Measurements from ENCODE around the gene CLCN7. TPM values are rescaled to one million over a fixed set of nuclear protein-coding genes. Genes with fewer than 3 reads are reported as not detected.

Gene CLCN7
- total RNA-seq, 2 experiments from 2014 or later, result 41.9 to 43.9 TPM

GRCh38 chr16:1454561-1454960 lies 20.3 kb downstream of the CLCN7 start:
- POLR2A ChIA-PET, result no interaction called here
- no peaks in the 10 kb centered on the region for H3K9me3 Mint-ChIP-seq (ENCODE audit: insufficient read depth)
- H3K4me1 Mint-ChIP-seq (ENCODE audit: low read depth), result peaks cover 4% of the 10 kb centered on the region
- DNase-seq, result no peak
- peaks cover 4% of the 10 kb centered on the region for H3K36me3 Mint-ChIP-seq (ENCODE audit: low read depth)
- H3K4me3 Mint-ChIP-seq, result no peak overlapping the region
- no peaks in the 10 kb centered on the region for H3K27me3 Mint-ChIP-seq (ENCODE audit: low read depth)
- H3K27ac Mint-ChIP-seq, result no peak overlapping the region
- no peak for ATAC-seq
- CTCF ChIA-PET, result no interaction called here

GRCh38 chr16:1453316-1453715 lies 21.5 kb downstream of the CLCN7 start:
- Mint-ChIP-seq H3K9me3 (ENCODE audit: insufficient read depth) (no peaks in the 10 kb centered on the region), H3K4me1 (ENCODE audit: low read depth) (no peaks in the 10 kb centered on the region), H3K27me3 (ENCODE audit: low read depth) (no peaks in the 10 kb centered on the region), H3K4me3 (no peak overlapping the region), H3K36me3 (ENCODE audit: low read depth) (peaks cover 4% of the 10 kb centered on the region), H3K27ac (no peak overlapping the region)
- ChIA-PET POLR2A (no interaction called here), CTCF (no interaction called here)
- ATAC-seq, result no peak
- no peak for DNase-seq

- H3K4me1 Mint-ChIP-seq (ENCODE audit: low read depth), result no peaks in the 10 kb centered on the region
- ATAC-seq, result no peak
- POLR2A ChIA-PET, result no interaction called here
- CTCF ChIA-PET, result no interaction called here
- H3K4me3 Mint-ChIP-seq, result no peak overlapping the region
- peaks cover 4% of the 10 kb centered on the region for H3K36me3 Mint-ChIP-seq (ENCODE audit: low read depth)
- H3K27ac Mint-ChIP-seq, result no peak overlapping the region
- H3K9me3 Mint-ChIP-seq (ENCODE audit: insufficient read depth), result no peaks in the 10 kb centered on the region
- no peak for DNase-seq
- H3K27me3 Mint-ChIP-seq (ENCODE audit: low read depth), result no peaks in the 10 kb centered on the region
Observed at GRCh38 chr16:1452530-1452929, 22.3 kb downstream of the CLCN7 start.

- no peak for ATAC-seq
- H3K36me3 Mint-ChIP-seq (ENCODE audit: low read depth), result peaks cover 4% of the 10 kb centered on the region
- DNase-seq, result no peak
- ChIA-PET CTCF (no interaction called here), POLR2A (no interaction called here)
- peak overlapping the region; percentile 34 for H3K27ac Mint-ChIP-seq
- H3K27me3 Mint-ChIP-seq (ENCODE audit: low read depth), result no peaks in the 10 kb centered on the region
- no peaks in the 10 kb centered on the region for H3K9me3 Mint-ChIP-seq (ENCODE audit: insufficient read depth)
- H3K4me3 Mint-ChIP-seq, result no peak overlapping the region
- no peaks in the 10 kb centered on the region for H3K4me1 Mint-ChIP-seq (ENCODE audit: low read depth)
Observed at GRCh38 chr16:1451702-1452392, 23.0 kb downstream of the CLCN7 start.

GRCh38 chr16:1450841-1451240 lies 24.0 kb downstream of the CLCN7 start:
- CTCF ChIA-PET, result no interaction called here
- Mint-ChIP-seq H3K27me3 (ENCODE audit: low read depth) (no peaks in the 10 kb centered on the region), H3K4me1 (ENCODE audit: low read depth) (no peaks in the 10 kb centered on the region), H3K36me3 (ENCODE audit: low read depth) (peaks cover 4% of the 10 kb centered on the region), H3K27ac (no peak overlapping the region), H3K4me3 (no peak overlapping the region), H3K9me3 (ENCODE audit: insufficient read depth) (no peaks in the 10 kb centered on the region)
- no peak for DNase-seq
- POLR2A ChIA-PET, result no interaction called here
- ATAC-seq, result no peak

- H3K36me3 Mint-ChIP-seq (ENCODE audit: low read depth), result peaks cover 4% of the 10 kb centered on the region
- POLR2A ChIA-PET, result no interaction called here
Observed at GRCh38 chr16:1450218-1450617, 24.6 kb downstream of the CLCN7 start.

GRCh38 chr16:1449201-1449788 lies 25.5 kb downstream of the CLCN7 start:
- no peaks in the 10 kb centered on the region for H3K27me3 Mint-ChIP-seq (ENCODE audit: low read depth)

More at GRCh38 chr16:1450218-1450617, 24.6 kb downstream of the CLCN7 start:
- ATAC-seq, result no peak
- no peak overlapping the region for H3K4me3 Mint-ChIP-seq
- no peak for DNase-seq
- CTCF ChIA-PET, result no interaction called here
- H3K27me3 Mint-ChIP-seq (ENCODE audit: low read depth), result no peaks in the 10 kb centered on the region
- no peak overlapping the region for H3K27ac Mint-ChIP-seq
- H3K4me1 Mint-ChIP-seq (ENCODE audit: low read depth), result no peaks in the 10 kb centered on the region
- no peaks in the 10 kb centered on the region for H3K9me3 Mint-ChIP-seq (ENCODE audit: insufficient read depth)

GRCh38 chr16:1448536-1449116 lies 26.2 kb downstream of the CLCN7 start:
- H3K27me3 Mint-ChIP-seq (ENCODE audit: low read depth), result no peaks in the 10 kb centered on the region
- no peak overlapping the region for H3K4me3 Mint-ChIP-seq
- POLR2A ChIA-PET, result no interaction called here
- H3K4me1 Mint-ChIP-seq (ENCODE audit: low read depth), result no peaks in the 10 kb centered on the region
- H3K9me3 Mint-ChIP-seq (ENCODE audit: insufficient read depth), result no peaks in the 10 kb centered on the region
- ATAC-seq, result no peak
- H3K36me3 Mint-ChIP-seq (ENCODE audit: low read depth), result peaks cover 4% of the 10 kb centered on the region
- CTCF ChIA-PET, result no interaction called here
- DNase-seq, result no peak
- H3K27ac Mint-ChIP-seq, result no peak overlapping the region

More at GRCh38 chr16:1449201-1449788, 25.5 kb downstream of the CLCN7 start:
- Mint-ChIP-seq H3K36me3 (ENCODE audit: low read depth) (peaks cover 4% of the 10 kb centered on the region), H3K9me3 (ENCODE audit: insufficient read depth) (no peaks in the 10 kb centered on the region), H3K27ac (no peak overlapping the region), H3K4me3 (no peak overlapping the region), H3K4me1 (ENCODE audit: low read depth) (no peaks in the 10 kb centered on the region)
- ChIA-PET POLR2A (no interaction called here), CTCF (no interaction called here)
- no peak for DNase-seq
- no peak for ATAC-seq

GRCh38 chr16:1447965-1448364 lies 26.9 kb downstream of the CLCN7 start:
- Mint-ChIP-seq H3K4me3 (no peak overlapping the region), H3K27ac (no peak overlapping the region), H3K4me1 (ENCODE audit: low read depth) (no peaks in the 10 kb centered on the region), H3K9me3 (ENCODE audit: insufficient read depth) (no peaks in the 10 kb centered on the region), H3K27me3 (ENCODE audit: low read depth) (no peaks in the 10 kb centered on the region), H3K36me3 (ENCODE audit: low read depth) (peaks cover 3% of the 10 kb centered on the region)
- DNase-seq, result no peak
- ChIA-PET POLR2A (no interaction called here), CTCF (no interaction called here)
- no peak for ATAC-seq

- Mint-ChIP-seq H3K36me3 (ENCODE audit: low read depth) (peaks cover 2% of the 10 kb centered on the region), H3K27me3 (ENCODE audit: low read depth) (no peaks in the 10 kb centered on the region), H3K4me1 (ENCODE audit: low read depth) (no peaks in the 10 kb centered on the region), H3K4me3 (no peak overlapping the region), H3K9me3 (ENCODE audit: insufficient read depth) (no peaks in the 10 kb centered on the region), H3K27ac (no peak overlapping the region)
- DNase-seq, result no peak
- ChIA-PET CTCF (no interaction called here), POLR2A (interaction anchor here (0.8 kb wide), 1 partner anchor 29 kb away, joined by 3 read pairs; no protein-coding TSS in a partner anchor)
- no peak for ATAC-seq
Observed at GRCh38 chr16:1446296-1447080, 28.3 kb downstream of the CLCN7 start.

GRCh38 chr16:1445518-1446203 lies 29.2 kb downstream of the CLCN7 start:
- no peak for DNase-seq
- Mint-ChIP-seq H3K27ac (no peak overlapping the region), H3K4me3 (no peak overlapping the region), H3K4me1 (ENCODE audit: low read depth) (no peaks in the 10 kb centered on the region), H3K36me3 (ENCODE audit: low read depth) (no peaks in the 10 kb centered on the region), H3K27me3 (ENCODE audit: low read depth) (no peaks in the 10 kb centered on the region), H3K9me3 (ENCODE audit: insufficient read depth) (no peaks in the 10 kb centered on the region)
- CTCF ChIA-PET, result no interaction called here
- no peak for ATAC-seq
- POLR2A ChIA-PET, result interaction anchor here (0.8 kb wide), 1 partner anchor 30 kb away, joined by 3 read pairs; no protein-coding TSS in a partner anchor
